ENCODE results near the gene HID1.
"Not testable (repeated sequence)": the region's sequence is repeated elsewhere in the genome, so short reads cannot be mapped to it uniquely, and the experiment has no call there.

Gene HID1

GRCh38 chr17:74921026-74921681, 51.4 kb downstream of the HID1 start:
- DNase-seq: no peak

GRCh38 chr17:74920642-74921025, 51.9 kb downstream of the HID1 start:
- peak; percentile 7 for DNase-seq

- DNase-seq: no peak
Measured at GRCh38 chr17:74920306-74920620, 52.3 kb downstream of the HID1 start.

GRCh38 chr17:74919440-74920305, 52.9 kb downstream of the HID1 start:
- DNase-seq: peak; percentile 18

DNA sequence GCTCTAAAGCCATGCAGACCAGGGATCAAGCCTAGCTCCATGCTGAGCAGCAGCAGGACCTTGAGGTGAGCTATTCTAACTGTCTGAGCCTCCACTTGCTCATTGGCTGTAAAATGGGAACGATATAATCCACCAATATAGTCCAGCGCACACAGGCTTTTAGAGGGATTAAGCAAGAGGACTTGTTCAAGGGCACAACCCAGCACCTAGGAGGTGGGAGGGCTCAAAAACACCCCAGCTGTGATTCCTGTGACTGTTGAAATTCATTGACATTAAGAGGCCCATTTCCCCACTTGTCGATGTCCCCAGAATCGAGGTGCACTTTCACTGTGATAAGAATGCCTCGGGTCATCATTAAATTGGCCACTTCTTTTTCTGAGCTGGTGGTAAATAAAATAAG, 53.7 kb downstream of the HID1 start:
- DNase-seq: no peak

DNA sequence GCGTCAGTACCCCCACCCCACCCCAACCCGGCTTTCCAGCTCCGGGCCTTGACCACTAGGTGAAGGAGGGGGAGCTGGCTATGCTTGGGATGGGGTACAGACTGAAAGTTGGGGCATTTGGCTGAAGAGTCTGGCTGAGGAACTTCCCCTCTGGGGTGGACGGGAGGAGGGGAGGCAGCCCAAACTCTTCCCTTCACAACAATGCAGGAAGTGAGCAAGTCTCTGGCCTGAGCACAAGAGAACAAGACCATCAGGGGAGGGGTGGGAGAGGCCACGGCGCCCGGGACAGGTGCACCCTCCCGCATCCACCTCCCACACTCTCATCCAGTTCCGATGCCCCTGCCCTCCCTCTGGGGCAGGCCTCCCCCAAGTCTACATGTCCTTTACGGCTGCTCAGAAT, 55.1 kb downstream of the HID1 start:
- no peak for DNase-seq

- DNase-seq: no peak
Measured at GRCh38 chr17:74916851-74917199, 55.7 kb downstream of the HID1 start.

DNA sequence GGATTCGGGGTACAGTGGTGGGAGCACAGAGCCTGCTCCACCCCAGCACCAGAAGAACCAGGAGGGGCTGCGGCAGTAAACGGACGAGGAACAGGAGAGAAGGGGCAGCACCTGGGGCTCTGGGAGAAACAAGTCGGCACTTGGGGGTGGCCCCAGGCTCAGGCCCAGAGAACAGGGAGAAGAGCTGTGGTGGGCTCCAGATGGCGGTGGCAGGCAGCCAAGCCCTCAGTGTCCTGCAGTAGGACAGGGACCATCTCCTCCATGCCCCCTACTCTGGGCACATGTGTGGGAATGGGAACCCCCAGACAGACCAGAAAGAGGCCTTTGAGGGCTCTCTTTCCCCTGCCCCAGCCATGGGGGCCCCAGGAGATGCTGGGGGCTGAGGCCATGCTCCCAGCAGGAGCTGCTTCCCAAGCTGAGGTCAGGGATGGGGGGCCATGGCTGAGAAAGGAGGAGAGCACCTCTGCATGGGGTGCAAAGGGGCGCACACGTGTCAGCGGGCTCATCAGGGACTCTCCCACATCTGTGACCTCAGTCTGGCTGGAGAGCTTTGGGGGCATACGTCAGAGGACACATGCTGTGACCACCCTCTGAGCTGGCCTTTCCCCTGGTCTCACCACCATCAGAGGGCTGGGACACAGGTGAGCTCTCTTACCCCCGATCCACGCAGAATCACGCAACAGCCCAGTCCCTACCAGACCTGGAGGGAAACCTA, 56.3 kb downstream of the HID1 start:
- no peak for DNase-seq

GRCh38 chr17:74911423-74911822, 61.1 kb downstream of the HID1 start:
- not testable (repeated sequence) for DNase-seq

GRCh38 chr17:74909097-74909496, 63.5 kb downstream of the HID1 start:
- not testable (repeated sequence) for DNase-seq

- no peak for DNase-seq
Measured at GRCh38 chr17:74907012-74907411, 65.5 kb downstream of the HID1 start.

- not testable (repeated sequence) for DNase-seq
Measured at GRCh38 chr17:74906214-74906793, 66.3 kb downstream of the HID1 start.

- DNase-seq: no peak
Measured at GRCh38 chr17:74904687-74905409, 67.7 kb downstream of the HID1 start.

DNA sequence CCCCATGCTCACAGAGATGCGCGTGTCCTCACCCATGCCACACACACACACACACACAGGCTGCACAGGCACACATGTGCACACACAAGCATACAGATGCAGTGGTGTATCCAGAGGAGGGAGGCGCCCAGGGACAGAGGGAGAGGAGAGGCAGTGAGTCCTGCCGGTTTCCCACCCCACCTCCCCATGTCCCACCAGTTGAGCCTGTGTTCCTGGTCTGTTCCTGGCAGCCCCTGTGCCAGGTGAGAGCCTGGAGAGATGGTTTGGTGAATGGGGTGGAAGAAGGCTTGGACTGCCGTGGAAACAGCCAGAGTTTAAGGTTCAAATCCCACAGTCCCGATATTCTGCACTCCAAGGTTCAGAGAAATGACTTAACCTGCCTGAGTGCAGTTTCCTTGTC, 68.9 kb downstream of the HID1 start:
- DNase-seq: no peak

- no peak for DNase-seq
Measured at GRCh38 chr17:74903034-74903433, 69.5 kb downstream of the HID1 start.

DNA sequence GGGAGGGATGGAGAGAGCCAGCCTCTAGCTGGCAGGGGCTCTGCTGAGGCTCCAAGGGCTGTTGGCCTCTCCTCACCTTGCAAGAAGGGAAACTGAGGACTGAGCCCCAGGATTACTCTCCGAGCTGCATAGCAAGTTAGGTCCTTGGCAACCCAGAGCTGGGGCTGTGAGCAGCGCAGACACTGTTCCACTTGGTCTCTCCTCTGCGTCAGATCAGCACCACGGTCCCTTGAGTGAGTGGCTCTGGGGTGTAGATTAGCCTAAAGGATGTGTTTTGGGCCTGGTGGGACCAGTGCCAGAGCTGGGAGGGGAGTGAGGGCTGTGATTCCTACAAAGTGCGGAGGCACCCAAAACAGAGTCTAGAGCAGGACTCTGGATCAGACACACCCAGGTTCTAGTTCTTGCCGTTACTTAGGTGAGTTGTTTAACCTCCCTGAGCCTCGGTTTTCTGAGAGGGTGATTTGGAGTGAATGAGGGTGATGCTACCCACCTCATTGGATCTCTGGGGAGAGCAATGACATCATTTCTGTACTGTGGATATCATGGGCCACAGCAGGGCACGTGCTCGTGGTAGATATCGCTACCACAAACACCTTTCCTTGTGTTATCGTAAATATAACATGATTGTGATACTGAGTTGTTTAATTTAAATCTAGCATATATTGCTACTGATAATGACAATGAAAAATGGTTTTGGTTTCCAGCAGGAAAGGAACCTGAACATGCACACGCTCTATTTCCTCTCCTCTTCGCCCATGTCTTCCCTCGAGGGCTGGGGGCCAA, 71.0 kb downstream of the HID1 start:
- DNase-seq: no peak

All from NCI-H510A treated with DMSO at 0.1 percent for 48 hours (cell line).